HepG2 (cell line): ENCODE measurements around the gene CKS1B. TPM values are rescaled to one million over a fixed set of nuclear protein-coding genes. Genes with fewer than 3 reads are reported as not detected.
A peak's percentile ranks its signal among the peaks of the same experiment; 100 is the strongest.

Experiments used
- ARID2 ChIP-seq: sonication (generic); formaldehyde crosslinking; IDR thresholded peaks from 2 replicates; pipeline ENCODE4 v1.8.1; 2022; ENCODE audit warnings: mild to moderate bottlenecking, missing genetic modification reagents, borderline replicate concordance
- ATF1 ChIP-seq: IDR thresholded peaks from 2 replicates; pipeline ENCODE4 v1.6.1; 2016; ENCODE audit warnings: mild to moderate bottlenecking, control low read depth
- BCL3 ChIP-seq: sonication (generic); formaldehyde crosslinking; IDR thresholded peaks from 2 replicates; pipeline ENCODE4 v1.5.1; 2020; ENCODE audit warnings: mild to moderate bottlenecking, missing genetic modification reagents, moderate library complexity
- E2F2 ChIP-seq: sonication (generic); formaldehyde crosslinking; IDR thresholded peaks from 2 replicates; pipeline ENCODE4 v1.4.0; 2020; ENCODE audit warnings: missing genetic modification reagents, borderline replicate concordance
- GABPA ChIP-seq, 2 experiments: IDR thresholded peaks; 2 replicates each; pipeline ENCODE4 v1.6.1; 2011 to 2016; ENCODE audit warnings: low read depth in 2 of 2, low read length in 1 of 2, missing biosample characterization in 1 of 2, missing genetic modification characterization in 1 of 2
- HCFC1 ChIP-seq: fragments of 150-350 bp; IDR thresholded peaks from 2 replicates; pipeline ENCODE4 v1.6.1; 2014; ENCODE audit warnings: low read depth, low read length
- HNRNPUL1 ChIP-seq: fragments of 200-400 bp; formaldehyde crosslinking; IDR thresholded peaks from 2 replicates; pipeline ENCODE4 v1.6.1; 2017; ENCODE audit warnings: low read depth, mild to moderate bottlenecking, low read length, moderate library complexity
- NFKBIZ ChIP-seq: IDR thresholded peaks from 2 replicates; pipeline ENCODE4 v1.6.1; 2018; ENCODE audit warnings: missing genetic modification reagents, missing compliant biosample characterization
- NONO ChIP-seq, 2 experiments: fragments of 450-650 bp in 1 of 2; sonication (generic) in 1 of 2; formaldehyde crosslinking in 1 of 2; IDR thresholded peaks in 1 of 2; conservative IDR thresholded peaks in 1 of 2; 2 replicates each; pipeline versions ENCODE4 v1.6.1 to v1.8.0; 2017 to 2022; ENCODE audit warnings: mild to moderate bottlenecking in 1 of 2, missing genetic modification reagents in 1 of 2, moderate library complexity in 1 of 2
- NR2F6 ChIP-seq, 2 experiments: IDR thresholded peaks; 2 replicates each; pipeline ENCODE4 v1.6.1; 2016; ENCODE audit warnings: antibody characterized with exemption in 1 of 2, mild to moderate bottlenecking in 1 of 2
- ONECUT2 ChIP-seq: sonication (generic); formaldehyde crosslinking; IDR thresholded peaks from 2 replicates; pipeline ENCODE4 v1.4.0; 2020; ENCODE audit warnings: missing genetic modification reagents
- PAF1 ChIP-seq: IDR thresholded peaks from 2 replicates; pipeline ENCODE4 v1.6.1; 2016; ENCODE audit warnings: missing genetic modification reagents, missing compliant biosample characterization
- SIX4 ChIP-seq: sonication (generic); formaldehyde crosslinking; IDR thresholded peaks from 2 replicates; pipeline ENCODE4 v1.4.0; 2020; ENCODE audit warnings: missing genetic modification reagents
- SUZ12 ChIP-seq: fragments of 150-350 bp; IDR thresholded peaks from 2 replicates; pipeline ENCODE4 v1.6.1; 2014; ENCODE audit warnings: low read depth, low read length
- TFDP2 ChIP-seq: sonication (generic); formaldehyde crosslinking; IDR thresholded peaks from 2 replicates; pipeline ENCODE4 v1.4.0; 2020; ENCODE audit warnings: missing genetic modification reagents
- THYN1 ChIP-seq: sonication (generic); formaldehyde crosslinking; IDR thresholded peaks from 2 replicates; pipeline ENCODE4 v1.8.1; 2023; ENCODE audit warnings: low read depth, mild to moderate bottlenecking, moderate library complexity, missing genetic modification reagents, borderline replicate concordance
- WIZ ChIP-seq: sonication (generic); formaldehyde crosslinking; IDR thresholded peaks from 2 replicates; pipeline ENCODE4 v1.5.1; 2020; ENCODE audit warnings: mild to moderate bottlenecking, missing genetic modification reagents
- ZFP36L1 ChIP-seq: sonication (generic); formaldehyde crosslinking; IDR thresholded peaks from 2 replicates; pipeline ENCODE4 v1.8.0; 2022; ENCODE audit warnings: mild to moderate bottlenecking, missing genetic modification reagents, moderate library complexity
- ZFP41 ChIP-seq: sonication (generic); formaldehyde crosslinking; IDR thresholded peaks from 2 replicates; pipeline ENCODE4 v1.4.0; 2020; ENCODE audit warnings: mild to moderate bottlenecking, missing genetic modification reagents, borderline replicate concordance
- ZNF468 ChIP-seq: sonication (generic); formaldehyde crosslinking; IDR thresholded peaks from 2 replicates; pipeline ENCODE4 v1.8.0; 2022; ENCODE audit warnings: mild to moderate bottlenecking, moderate library complexity, missing genetic modification reagents
- ZNF510 ChIP-seq: sonication (generic); formaldehyde crosslinking; IDR thresholded peaks from 2 replicates; pipeline ENCODE4 v1.4.0; 2020; ENCODE audit warnings: low read depth, mild to moderate bottlenecking, missing genetic modification reagents
- ZNF747 ChIP-seq: sonication (generic); formaldehyde crosslinking; IDR thresholded peaks from 2 replicates; pipeline ENCODE4 v1.8.1; 2023; ENCODE audit warnings: missing genetic modification reagents, mild to moderate bottlenecking, borderline replicate concordance
- polyA plus RNA-seq, 8 experiments: library from polyadenylated mRNA; depleted of rRNA in 3 of 8; stranded (reverse) in 7 of 8; unstranded in 1 of 8; fragments of >200 nt; fragmentation: Illumina TruSeq in 4 of 8; extraction: Trizol in 4 of 8; gene quantifications; 2 replicates each; pipeline versions ENCODE4 v1.2.1 to v1.2.3, GENCODE V29; 2011 to 2016; ENCODE audit warnings: low read depth in 4 of 8, missing spikeins in 1 of 8, mixed read lengths in 1 of 8; ENCODE audit not compliant: insufficient read depth in 1 of 8
- total RNA-seq, 5 experiments: library from RNA; depleted of rRNA; stranded (reverse); fragments of >200 nt; fragmentation: Illumina TruSeq; extraction: Trizol; gene quantifications; 2 replicates each; pipeline ENCODE4 v1.2.3, GENCODE V29; 2016; ENCODE audit warnings: low read depth in 1 of 5
- TF ChIP-seq, protein P1 (sequence below): sonication (generic); formaldehyde crosslinking; IDR thresholded peaks from 2 replicates; pipeline ENCODE4 v1.4.0; 2020; ENCODE audit warnings: missing genetic modification reagents, mild to moderate bottlenecking, borderline replicate concordance
- TF ChIP-seq, protein P2 (sequence below): sonication (generic); formaldehyde crosslinking; IDR thresholded peaks from 2 replicates; pipeline ENCODE4 v1.5.0; 2020; ENCODE audit warnings: missing genetic modification reagents

The CKS1B gene
- total and polyA plus RNA-seq, 2 of the 13 experiments (the other 11 are each of a cell fraction or from before 2014, with no cell fraction given): 217 to 222 TPM

DNA sequence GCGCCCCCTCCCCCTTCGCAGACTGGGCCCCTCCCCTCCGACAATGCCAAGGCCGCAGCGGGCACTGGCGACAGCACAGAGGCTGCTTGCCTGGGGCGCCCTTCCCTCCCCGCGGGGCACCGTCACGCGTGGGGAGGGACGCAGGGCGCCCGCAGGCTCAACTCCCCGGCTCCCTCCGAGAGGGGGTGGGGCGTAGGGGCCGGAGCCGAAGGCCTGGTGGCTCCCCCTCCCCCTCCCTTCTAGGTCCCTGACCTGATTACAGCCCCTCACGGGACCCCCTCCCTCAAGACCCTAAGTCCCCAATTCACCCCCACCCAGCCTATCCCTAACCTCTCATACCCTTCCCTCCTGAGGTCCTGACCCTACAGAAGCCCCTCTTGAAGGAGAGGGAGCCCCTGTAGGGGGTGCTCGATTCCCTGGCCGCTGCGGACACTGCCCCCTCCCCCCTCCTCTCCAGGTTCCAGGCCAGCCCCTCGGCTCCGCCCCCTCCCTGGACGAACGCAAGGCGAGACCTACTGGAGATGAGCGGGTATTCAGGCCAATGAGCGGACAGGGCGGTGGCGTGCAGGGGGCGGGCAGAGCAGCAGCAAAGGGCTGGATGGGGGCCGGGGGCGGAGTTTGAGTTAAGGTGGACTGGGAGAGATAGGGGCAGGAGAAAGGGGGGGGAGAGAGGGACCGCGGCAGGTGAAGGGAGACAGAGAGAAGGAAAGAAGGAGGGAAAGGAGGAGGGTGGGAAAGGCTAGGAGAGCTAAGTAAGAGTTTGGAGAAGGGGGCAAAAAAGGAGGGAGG is 27.4 kb downstream of the CKS1B start (continued):
- TF ChIP-seq BCL3 (CRISPR knock-in tag) (no peak), NFKBIZ (CRISPR knock-in tag) (no peak), E2F2 (no peak), ZNF468 (CRISPR knock-in tag) (no peak), THYN1 (CRISPR knock-in tag) (no peak), TFDP2 (CRISPR knock-in tag) (no peak), ZFP41 (CRISPR knock-in tag) (no peak), SUZ12 (no peak), ZFP36L1 (CRISPR knock-in tag) (no peak; the same call in 1 of the 2 replicates), HCFC1 (no peak; the same call in 1 of the 2 replicates), ZNF747 (CRISPR knock-in tag) (no peak), HNRNPUL1 (no peak), ONECUT2 (CRISPR knock-in tag) (no peak), GABPA (IDR thresholded peaks at IDR 0.05; ENCODE audit: low read depth, low read length) (no peak), GABPA (CRISPR knock-in tag; IDR thresholded peaks at IDR 0.05; ENCODE audit: low read depth) (peak; percentile 52), NONO (IDR thresholded peaks at IDR 0.05) (no peak), NONO (CRISPR knock-in tag; conservative IDR thresholded peaks at IDR 0.05) (peak; percentile 48; the same call in 1 of the 2 replicates), SIX4 (CRISPR knock-in tag) (no peak), ARID2 (CRISPR knock-in tag) (no peak), PAF1 (no peak), NR2F6 (IDR thresholded peaks at IDR 0.05) (no peak), NR2F6 (CRISPR knock-in tag; IDR thresholded peaks at IDR 0.05) (no peak), WIZ (no peak), ZNF510 (CRISPR knock-in tag) (no peak), ATF1 (no peak)
- TF ChIP-seq, protein P1, sequence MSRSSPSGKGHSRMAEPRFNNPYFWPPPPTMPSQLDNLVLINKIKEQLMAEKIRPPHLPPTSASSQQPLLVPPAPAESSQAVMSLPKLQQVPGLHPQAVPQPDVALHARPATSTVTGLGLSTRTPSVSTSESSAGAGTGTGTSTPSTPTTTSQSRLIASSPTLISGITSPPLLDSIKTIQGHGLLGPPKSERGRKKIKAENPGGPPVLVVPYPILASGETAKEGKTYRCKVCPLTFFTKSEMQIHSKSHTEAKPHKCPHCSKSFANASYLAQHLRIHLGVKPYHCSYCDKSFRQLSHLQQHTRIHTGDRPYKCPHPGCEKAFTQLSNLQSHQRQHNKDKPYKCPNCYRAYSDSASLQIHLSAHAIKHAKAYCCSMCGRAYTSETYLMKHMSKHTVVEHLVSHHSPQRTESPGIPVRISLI (CRISPR knock-in tag): no peak
- TF ChIP-seq, protein P2, sequence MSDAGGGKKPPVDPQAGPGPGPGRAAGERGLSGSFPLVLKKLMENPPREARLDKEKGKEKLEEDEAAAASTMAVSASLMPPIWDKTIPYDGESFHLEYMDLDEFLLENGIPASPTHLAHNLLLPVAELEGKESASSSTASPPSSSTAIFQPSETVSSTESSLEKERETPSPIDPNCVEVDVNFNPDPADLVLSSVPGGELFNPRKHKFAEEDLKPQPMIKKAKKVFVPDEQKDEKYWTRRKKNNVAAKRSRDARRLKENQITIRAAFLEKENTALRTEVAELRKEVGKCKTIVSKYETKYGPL (CRISPR knock-in tag): no peak
